HG03097 (cell line): ENCODE measurements around the gene RCC1.
A peak's percentile ranks its signal among the peaks of the same experiment; 100 is the strongest.
"Not testable (repeated sequence)": the region's sequence is repeated elsewhere in the genome, so short reads cannot be mapped to it uniquely, and the experiment has no call there.

Experiments used
- ATAC-seq: cut with Tn5 transposase; IDR thresholded peaks from one replicate; pipeline ENCODE4 v1.9.1; 2021; ENCODE audit not compliant: unreplicated experiment, low FRiP score

RCC1 gene, protein sequence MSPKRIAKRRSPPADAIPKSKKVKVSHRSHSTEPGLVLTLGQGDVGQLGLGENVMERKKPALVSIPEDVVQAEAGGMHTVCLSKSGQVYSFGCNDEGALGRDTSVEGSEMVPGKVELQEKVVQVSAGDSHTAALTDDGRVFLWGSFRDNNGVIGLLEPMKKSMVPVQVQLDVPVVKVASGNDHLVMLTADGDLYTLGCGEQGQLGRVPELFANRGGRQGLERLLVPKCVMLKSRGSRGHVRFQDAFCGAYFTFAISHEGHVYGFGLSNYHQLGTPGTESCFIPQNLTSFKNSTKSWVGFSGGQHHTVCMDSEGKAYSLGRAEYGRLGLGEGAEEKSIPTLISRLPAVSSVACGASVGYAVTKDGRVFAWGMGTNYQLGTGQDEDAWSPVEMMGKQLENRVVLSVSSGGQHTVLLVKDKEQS

DNA sequence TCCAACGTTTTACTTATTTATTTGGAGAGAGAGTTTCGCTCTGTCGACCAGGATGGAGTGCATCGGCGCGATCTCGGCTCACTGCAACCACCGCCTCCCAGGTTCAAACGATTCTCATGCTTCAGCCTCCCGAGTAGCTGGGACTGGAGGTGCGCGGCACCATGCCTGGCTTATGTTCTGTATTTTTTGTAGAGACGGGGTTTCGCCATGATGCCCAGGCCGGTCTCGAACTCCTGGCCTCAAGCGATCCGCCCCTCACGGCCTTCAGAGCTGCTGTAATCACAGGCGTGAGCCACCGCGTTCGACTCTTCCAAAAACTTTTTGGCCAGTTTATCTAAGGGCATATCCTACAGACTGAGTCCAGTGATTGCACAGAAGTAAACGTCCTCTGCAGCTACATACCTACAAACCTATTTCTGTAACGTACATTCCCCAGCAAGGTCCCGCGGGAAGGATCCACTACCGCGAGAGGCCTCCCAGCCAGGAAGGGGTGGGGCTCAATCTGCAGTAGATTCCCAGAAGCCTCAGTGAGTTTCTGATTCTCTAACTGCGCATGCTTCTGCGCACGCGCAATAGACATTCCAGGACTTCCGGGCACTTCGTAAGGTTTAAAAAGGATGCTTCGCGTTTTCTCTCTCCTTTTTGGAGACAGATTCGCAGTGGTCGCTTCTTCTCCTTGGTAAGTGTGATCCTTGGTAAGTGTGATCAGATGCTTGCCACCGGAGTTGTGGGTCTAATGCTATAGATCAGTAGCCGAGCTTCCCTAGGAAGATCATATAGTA is at the start of gene RCC1:
TSS of gene RCC1 (plus strand) at position 638 of the 782 bp plus-strand sequence. CDS start 23,824 bp downstream, outside the sequence.
- peak; percentile 75 for ATAC-seq

DNA sequence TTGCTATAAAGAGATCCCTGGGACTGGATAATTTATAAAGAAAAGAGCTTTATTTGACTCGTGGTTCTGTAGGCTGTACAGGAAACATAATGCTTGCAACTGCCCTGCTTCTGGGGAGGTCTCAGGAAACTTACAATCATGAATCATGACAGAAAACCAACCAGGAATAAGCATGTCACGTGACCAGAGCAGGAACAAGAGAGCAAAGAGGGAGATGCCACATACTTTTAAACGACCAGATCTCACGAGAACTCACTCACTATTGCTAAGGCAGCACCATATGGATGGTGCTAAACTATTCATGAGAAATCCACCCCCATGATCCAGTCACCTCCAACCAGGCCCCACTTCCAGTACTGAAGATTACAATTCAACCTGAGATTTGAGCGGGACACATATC is 49.8 kb upstream of the RCC1 start:
- ATAC-seq, result no peak

DNA sequence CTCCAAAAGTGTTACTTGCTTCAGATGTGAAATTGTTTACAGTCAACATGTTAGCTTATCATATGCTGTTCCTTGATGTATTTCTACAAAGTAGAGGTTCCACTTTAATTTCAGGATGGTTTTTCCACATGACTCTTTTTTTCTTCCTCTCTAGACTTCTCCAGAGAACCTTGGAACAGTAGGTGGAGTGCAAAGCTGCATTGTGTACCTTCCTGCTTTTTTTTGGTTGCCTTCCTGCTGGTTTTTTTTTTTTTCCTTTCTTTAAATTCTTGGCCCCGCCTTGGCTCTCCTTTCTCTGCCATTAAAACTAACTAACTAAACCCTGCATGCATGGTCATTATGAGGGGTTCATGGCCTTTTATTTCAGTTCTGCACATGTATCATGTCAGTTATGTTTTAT is 48.2 kb upstream of the RCC1 start:
- ATAC-seq, result no peak

DNA sequence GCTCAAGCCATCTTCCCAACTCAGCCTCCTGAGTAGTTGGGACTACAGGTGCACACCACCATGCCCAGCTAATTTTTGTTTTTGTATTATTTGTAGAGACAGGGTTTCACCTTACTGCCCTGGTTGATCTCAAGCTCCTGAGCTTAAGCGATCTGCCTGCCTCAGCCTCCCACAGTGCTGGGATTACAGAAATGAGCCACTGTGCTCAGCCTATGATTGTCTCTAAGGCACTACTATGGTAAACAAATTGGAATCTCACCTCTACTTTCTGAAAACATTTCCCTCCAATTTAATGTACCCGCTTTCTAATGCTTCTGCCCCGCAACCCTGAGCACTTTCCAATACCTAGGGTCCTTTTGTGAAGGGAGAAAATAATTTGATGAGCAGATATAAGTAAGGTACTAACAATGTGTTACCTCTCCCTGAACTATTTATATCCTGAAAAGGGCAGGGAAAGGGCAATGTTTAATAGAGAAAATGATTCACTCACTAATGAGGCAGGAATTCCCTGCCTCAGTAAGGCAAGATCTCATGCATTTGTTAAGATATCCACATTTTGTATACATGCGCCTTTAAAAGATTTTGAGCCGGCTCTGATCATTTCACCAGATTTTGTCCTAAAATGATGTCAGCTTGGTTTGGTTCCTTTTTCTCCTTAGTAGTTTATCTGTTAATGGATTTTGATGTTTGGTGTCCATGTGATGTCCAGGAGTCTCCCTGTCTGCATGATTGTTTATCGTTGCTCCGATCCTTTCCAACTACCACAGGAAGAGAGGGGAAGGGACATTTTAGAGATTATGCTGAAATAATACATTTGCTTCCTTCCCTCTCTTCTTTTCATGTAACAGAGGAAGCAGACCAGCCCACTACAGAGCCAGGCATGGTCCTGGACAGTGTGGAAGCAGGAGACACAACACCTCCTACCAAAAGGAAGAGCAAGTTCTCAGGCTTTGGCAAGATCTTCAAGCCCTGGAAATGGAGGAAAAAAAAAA is 47.3 kb upstream of the RCC1 start:
- no peak for ATAC-seq

DNA sequence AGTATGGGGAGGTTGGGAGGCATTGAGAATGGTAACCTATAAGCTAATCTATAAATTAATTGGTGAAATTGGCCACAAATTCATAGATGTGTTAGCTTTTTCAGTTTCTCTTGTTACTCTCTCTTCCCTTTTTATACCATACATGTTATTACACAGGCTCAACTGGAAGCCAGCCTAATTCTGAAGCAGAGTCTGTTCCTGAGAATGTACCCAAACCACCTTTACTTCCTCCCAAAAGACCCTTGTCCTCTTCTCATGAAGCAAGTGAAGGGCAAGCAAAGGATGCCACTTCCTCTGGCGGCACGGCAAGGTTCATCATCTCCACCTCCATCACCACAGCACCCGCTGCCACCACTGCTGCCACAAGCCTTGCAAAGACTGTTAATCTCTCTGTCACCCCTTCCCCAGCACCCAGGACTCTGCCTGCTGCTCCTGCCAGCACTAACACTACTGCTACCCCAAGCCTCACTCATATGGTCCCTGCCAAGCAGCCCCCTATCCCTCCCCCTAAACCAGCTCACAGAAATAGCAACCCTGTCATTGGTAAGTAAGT is 39.5 kb upstream of the RCC1 start:
- no peak for ATAC-seq

DNA sequence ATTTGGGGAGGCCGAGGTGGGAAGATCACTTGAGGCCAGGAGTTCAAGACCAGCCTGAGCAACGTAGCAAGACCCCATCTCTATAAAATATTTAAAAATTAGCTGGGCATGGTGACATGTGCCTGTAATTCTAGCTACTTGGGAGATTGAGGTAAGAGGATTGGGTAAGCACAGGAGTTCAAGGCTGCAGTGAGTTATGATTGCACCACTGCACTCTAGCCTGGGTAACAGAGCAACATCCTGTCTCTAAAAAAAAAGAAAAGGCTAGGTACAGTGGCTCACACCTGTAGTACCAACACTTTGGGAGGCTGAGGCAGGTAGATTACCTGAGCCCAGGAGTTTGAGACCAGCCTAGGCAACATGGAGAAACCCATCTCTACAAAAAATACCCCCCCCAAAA is 35.7 kb upstream of the RCC1 start:
- no peak for ATAC-seq

DNA sequence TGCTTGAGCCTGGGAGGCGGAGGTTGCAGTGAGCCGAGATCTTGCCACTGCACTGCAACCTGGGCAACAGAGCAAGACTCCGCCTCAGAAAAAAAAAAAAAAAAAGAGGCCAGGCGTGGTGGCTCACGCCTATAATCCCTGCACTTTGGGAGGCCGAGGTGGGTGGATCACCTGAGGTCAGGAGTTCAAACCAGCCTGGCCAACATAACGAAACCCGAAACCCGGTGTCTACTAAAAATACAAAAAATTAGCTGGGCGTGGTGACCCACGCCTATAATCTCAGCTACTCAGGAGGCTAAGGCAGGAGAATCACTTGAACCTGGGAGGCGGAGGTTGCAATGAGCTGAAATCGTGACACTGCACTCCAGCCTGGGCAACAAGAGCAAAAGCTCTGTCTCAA is 26.3 kb upstream of the RCC1 start:
- not testable (repeated sequence) for ATAC-seq

DNA sequence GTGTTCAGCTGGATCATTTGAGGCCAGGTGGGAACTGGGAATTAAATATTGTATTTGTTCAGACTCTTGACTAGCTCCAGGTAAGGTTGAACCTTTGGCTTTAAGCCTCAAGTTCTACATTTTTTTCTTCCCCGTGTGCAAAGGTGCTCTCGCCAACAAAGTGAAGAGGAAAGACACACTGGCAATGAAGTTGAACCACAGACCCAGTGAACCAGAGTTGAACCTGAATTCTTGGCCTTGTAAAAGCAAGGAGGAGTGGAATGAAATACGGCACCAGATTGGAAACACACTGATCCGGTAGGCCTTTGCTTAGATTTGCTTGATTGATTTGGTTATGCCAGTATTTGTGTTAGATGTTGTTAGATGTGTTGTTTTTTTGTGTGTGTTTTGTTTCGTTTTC is 25.5 kb upstream of the RCC1 start:
- ATAC-seq, result no peak

DNA sequence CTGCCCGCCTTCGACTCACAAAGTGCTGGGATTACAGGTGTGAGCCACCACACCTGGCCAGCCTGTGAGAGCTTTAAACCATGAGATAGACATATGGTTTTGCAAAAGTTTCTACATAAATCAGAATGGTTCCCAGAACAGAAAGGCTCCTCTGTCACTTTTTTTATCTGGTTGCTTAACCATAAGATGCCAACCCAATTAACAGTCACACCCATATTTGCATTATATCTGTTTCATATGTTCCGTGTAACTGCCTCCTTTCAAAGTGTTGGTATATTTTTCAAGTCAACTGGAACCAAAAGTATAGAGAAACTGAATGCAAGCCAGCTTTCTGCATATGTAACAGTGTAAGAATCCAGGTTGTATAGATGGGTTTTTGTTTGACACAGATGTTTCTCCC is 23.7 kb upstream of the RCC1 start:
- no peak for ATAC-seq

DNA sequence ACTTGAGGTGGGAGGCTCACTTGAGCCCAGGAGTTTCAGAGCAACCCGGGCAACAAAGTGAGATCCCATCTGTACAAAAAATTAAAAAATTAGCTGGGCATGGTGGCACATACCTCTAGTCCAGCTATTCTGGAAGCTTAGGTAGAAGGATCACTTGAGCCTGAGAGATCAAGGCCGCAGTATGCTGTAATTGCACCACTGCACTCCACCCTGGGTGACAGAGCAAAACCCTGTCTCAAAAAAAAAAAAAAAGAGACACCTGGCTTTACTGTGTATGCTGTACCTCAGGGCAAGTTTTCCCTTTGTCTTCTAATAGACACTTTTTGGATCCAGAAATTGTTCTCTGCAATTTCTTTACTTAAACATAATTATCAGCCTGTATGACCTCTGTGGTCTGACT is 23.1 kb upstream of the RCC1 start:
- ATAC-seq, result no peak

DNA sequence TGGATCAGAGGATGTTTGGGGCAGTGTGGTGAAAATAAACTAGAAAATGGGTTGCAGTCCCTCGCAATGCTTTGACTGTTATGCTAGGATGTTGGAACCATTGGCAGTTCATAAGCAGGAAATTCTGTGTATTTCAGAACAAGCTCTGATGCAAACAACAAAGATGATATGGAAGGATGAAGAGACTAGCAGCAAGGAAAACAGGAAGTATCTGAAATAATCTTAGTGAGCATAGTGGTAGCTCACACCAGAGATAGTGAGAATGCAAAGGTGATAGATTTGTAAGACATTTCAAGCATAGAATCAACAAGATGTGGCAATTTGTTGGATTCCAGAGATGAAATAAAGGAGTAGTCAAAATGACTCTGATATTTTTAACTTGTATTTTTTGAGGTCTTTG is 11.1 kb upstream of the RCC1 start:
- no peak for ATAC-seq

DNA sequence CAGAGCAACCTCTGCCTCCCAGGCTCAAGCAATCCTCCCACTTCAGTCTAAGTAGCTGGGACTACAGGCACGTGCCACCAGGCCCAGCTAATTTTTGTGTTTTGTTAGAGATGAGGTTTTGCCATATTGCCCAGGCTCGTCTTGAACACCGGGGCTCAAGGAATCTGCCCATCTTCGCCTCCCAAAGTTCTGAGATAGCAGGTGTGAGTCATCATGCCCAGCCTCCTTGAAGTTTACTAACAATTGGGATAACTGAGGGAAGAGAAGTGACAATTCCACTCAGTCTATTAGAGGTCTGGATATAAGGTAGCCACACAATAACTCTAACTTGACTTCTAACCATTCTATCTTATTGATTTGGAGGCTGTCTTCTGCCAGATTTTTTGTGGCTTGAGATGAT is 6.3 kb upstream of the RCC1 start:
- ATAC-seq, result no peak

DNA sequence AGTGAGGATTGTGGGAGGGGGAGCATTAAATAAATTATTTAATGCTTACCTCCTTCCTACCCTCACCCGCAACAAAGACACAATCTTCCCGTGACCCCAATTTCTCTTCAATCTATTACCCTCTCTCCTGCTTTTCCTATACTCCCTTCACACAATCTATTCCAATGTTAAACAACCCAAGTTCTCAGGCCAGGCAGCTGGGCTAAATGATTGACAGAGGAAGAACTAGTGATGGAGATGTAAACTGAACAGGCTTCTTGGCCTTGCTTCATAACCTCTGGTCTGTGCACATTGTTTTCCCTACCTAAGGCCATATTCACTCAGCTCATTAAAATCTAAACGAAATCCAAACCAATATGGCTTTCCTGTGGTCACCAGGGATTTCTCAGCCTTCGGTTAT is 3.9 kb upstream of the RCC1 start:
- no peak for ATAC-seq

DNA sequence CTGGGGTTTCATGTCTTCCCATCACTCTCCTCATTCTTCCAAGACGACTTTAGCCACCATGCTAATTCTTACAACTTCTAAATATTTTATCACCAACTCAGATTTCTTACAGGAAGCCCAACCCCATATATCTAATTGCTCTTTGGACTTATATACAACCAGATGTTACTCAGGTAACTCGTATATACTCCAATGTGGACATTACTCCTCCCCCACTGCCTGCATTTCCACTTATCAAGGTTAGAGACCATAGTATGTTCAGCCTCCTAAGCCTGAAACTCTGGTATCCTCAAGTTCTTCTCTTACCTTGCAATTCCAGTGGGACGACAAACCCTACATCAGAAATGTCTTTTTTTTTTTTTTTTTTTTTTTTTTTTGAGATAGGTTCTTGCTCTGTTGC is 2.7 kb upstream of the RCC1 start:
- no peak for ATAC-seq

DNA sequence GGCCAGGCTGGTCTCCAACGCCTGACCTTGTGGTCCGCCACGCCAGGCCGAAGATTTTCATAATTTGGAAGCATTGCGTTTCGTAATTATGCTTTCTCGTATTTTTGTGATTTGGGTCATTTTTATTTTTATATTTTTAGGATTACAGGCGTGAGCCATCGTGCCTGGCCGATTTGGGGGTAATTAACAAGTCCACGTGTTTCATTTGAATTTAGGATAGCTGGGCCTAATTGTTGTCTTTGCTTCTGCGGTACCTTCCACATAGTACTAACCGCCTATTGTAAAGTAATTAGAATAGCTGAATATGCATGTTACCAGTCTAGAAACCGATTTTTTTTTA is 1.0 kb downstream of the RCC1 start:
- no peak for ATAC-seq

DNA sequence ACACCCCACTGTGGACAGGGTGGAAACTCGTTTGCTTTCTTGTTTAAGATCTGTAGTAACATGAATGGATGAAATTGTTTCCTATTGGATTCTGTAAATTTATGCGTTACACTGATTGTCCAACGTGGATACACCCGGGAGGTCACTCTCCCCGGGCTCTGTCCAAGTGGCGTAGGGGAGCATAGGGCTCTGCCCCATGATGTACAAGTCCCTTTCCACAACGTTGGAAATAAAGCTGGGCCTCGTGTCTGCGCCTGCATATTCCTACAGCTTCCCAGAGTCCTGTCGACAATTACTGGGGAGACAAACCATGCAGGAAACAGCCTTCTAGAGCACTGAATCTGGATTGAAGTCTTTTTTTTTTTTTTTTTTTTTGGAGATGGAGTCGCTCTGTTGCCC is 1.4 kb downstream of the RCC1 start:
- no peak for ATAC-seq

DNA sequence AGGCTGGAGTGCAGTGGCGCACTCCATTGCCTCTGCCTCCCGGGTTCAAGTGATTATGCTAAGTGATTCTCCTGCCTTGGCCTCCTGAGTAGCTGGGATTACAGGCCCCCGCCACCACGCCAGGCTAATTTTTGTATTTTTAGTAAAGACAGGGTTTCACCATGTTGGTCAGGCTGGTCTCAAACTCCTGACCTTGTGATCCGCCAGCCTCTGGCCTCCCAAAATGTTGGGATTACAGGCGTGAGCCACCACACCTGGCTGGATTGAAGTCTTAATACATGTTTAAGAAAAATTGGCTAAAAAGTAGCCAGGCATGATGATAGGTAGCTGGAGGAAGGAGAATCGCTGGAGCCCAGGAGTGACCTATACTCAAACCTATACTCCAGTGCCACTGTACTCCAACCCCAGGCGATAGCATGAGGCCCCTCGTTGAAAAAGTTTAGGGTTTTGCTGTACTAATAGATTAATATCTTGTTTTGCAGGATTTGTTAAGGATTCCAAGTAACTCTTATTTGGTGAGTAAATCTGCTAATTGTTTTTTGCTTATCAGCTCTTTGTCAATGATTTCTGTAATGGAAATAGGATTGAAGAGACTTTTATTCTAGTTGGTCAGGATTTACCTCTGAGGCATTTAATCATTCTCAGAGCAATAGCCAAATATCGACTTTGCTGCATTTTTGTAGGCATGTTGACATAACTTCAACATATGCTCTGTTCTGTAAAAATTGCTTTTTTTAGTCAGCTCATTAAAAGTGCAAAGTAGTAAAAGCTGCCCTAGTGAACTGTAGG is 2.0 kb downstream of the RCC1 start:
- ATAC-seq, result no peak

DNA sequence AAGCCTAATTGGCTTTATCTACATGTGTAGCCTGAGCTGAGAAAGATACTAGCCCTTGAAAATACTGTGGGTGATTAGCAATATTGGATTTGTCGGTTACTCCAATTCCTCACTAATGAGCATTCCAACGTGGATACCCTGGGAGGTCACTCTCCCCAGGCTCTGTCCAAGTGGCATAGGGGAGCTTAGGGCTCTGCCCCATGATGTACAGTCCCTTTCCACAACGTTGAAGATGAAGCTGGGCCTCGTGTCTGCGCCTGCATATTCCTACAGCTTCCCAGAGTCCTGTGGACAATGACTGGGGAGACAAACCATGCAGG is 2.6 kb downstream of the RCC1 start:
- no peak for ATAC-seq

DNA sequence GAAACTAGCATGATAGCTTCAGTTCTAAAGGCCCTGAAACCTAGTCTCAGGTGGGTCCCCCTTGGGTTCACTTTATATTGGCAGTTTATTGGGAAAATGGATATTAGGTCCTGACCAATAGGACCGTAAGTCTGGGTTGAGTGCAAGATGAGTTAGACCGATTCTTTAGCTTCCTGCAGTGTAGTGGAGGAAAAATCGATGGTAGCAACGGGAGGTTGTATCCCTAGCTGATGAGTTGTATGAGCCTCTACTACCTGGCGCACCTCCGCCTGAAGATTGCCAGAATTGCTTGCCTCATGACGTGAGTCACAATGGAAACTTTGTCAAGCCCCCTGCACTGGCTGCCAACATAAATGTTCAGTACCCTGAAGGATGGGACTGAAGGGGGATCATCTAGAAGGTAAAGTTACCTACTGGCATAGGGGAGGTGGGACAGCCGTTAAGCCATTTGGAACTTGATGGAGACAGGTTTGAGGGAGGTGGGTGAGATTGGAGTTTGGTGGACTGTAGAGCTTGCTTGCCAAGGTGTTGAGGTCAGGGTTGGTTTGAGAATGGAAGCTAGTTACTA is 3.9 kb downstream of the RCC1 start:
- ATAC-seq, result no peak
